ENCODE measurements around the gene ATP6V0B. TPM values are rescaled to one million over a fixed set of nuclear protein-coding genes. Genes with fewer than 3 reads are reported as not detected.

The ATP6V0B gene
- total RNA-seq, 1 experiment from 2014 or later: 187 TPM

DNA sequence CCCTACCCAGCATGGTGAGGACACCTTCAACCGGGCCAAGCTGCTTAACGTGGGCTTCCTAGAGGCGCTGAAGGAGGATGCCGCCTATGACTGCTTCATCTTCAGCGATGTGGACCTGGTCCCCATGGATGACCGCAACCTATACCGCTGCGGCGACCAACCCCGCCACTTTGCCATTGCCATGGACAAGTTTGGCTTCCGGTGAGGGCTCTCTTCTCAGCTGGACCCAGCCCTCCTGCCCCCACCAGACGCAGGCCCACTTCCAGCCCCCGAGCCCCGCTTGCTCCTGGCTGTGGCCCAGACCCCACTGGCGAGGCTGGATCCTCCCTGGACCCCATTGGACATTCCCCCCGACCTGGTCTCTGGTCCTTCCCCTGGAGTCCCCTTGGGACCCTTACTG lies 10.1 kb downstream of the ATP6V0B start:
- DNase-seq (ENCODE audit: low spot score): no peak

- DNase-seq (ENCODE audit: low spot score): no peak
Measured at GRCh38 chr1:43985984-43986595, 11.3 kb downstream of the ATP6V0B start.

DNA sequence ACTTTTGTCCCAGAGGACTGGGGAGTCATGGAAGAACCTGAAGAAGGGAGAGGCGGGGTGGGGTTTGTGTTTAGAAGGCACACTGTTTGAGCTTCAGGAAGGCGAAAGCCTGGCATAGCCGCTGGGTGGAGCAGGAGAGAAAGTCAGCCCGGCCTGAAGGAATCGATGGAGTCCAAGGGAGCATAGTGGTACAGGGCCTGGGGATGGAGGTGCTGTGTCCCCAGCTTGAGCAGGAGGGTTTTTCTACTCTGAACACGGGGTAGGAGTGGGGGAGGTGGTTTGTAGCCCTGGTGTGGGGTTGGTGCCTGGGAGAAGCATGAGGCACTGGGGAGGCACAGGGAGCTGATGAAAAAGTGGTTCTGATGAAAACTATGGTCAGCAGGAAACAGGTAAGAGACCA lies 12.0 kb downstream of the ATP6V0B start:
- no peak for DNase-seq (ENCODE audit: low spot score)

- DNase-seq (ENCODE audit: low spot score): no peak
Measured at GRCh38 chr1:43987159-43987902, 12.6 kb downstream of the ATP6V0B start.

DNA sequence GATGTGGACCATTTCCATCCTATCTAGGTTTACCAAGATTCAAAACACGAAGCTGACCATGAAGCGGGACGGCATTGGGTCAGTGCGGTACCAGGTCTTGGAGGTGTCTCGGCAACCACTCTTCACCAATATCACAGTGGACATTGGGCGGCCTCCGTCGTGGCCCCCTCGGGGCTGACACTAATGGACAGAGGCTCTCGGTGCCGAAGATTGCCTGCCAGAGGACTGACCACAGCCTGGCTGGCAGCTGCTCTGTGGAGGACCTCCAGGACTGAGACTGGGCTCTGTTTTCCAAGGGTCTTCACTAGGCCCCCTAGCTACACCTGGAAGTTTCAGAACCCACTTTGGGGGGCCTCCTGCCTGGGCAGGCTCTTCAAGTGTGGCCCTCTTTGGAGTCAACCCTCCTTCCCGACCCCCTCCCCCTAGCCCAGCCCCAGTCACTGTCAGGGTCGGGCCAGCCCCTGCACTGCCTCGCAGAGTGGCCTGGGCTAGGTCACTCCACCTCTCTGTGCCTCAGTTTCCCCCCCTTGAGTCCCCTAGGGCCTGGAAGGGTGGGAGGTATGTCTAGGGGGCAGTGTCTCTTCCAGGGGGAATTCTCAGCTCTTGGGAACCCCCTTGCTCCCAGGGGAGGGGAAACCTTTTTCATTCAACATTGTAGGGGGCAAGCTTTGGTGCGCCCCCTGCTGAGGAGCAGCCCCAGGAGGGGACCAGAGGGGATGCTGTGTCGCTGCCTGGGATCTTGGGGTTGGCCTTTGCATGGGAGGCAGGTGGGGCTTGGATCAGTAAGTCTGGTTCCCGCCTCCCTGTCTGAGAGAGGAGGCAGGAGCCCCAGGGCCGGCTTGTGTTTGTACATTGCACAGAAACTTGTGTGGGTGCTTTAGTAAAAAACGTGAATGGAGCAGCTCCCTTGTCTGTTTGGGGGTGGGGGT lies 15.8 kb downstream of the ATP6V0B start:
- no peak for DNase-seq (ENCODE audit: low spot score)

GRCh38 chr1:43991200-43991475 lies 16.4 kb downstream of the ATP6V0B start:
- DNase-seq (ENCODE audit: low spot score): no peak

- DNase-seq (ENCODE audit: low spot score): peak; percentile 82
Measured at GRCh38 chr1:43991476-43992231, 16.9 kb downstream of the ATP6V0B start, which contains the start of gene CCDC24. Gene CCDC24, plus strand, starts transcription at chr1:43991599. Its CDS starts 280 bp downstream, at chr1:43991879.

DNA sequence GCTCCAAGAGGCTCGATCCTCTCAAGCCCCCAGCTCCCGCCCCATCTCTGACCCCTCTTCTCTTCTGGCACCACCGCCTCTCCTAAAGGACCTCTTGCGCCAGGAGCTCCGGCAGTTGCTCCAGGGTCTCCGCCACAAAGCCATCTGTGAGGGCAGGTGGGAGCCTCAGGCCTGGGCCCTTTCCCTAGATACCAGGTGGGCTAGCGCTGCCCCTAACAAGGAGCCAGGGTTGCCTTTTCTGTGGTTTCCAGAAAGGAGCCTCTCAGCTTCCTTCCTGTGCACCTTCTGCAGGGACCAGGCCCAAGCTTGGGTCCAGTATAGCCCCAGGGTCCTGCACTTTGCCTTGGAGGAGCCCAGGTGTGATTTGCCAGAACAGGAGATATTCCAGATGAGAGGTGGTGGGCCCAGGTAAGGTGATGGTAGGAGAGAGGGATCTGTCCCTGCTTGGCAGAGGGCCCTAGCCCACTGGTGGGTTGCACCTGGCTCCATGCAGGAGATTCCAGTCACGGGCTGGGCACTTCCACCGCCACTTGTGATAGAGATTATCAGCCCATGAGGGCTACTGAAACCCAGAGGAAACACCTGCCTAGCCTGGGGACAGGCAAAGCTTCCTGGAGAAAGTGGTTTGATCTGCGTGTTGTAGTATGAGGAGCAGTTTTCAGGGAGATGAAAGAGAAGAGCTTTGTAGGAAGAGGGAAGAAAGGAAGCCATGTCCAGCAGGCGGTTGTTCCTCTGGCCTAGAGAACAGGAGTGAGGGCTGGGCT lies 17.7 kb downstream of the ATP6V0B start:
- no peak for DNase-seq (ENCODE audit: low spot score)

DNA sequence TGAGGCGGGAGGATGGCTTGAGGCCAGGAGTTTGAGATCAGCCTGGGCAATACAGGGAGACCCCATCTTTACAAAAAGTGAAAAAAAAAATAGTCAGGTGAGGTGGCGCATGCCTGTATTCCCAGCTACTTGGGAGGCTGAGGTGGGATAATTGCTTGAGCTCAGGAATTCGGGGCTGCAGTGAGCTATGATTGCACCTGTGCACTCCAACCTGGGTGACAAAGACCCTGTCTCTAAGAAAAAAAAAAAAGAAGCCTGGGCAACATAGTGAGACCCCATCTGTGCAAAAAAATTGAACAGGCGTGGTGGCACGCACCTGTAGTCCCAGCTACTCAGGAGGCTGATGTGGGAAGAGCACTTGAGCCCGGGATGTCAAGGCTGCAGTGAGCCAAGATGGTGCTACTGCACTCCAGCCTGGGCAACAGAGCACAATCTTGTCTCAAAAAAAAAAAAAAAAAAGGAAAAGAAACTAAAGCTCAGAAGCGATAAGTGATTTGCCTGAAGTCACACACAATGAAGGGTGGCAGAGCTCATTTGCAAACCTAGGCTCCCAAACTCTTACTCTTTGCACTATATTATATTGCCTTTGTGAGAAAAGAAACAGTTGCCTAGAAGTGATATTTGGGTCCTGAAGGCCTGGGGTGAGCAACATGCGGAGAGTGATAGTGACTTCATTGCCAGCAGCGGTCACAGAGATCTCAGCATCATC lies 18.6 kb downstream of the ATP6V0B start:
- DNase-seq (ENCODE audit: low spot score): no peak

DNA sequence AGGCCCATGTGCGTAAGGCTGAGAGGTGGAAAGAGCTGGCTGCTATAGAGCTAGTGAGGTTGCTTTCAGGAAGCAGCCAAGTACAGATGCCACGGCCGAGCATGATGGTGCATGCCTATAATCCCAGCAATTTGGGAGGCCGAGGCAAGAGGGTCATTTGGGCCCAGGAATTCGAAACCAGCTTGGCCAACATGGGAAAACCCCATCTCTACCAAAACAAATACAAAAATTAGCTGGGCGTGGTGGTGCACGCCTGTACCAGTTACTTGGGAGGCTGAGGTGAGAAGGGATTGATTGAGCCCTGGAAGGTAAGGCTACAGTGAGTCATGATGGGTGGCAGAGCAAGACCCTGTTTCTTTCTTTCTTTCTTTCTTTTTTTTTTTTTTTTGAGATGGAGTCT lies 19.3 kb downstream of the ATP6V0B start:
- no peak for DNase-seq (ENCODE audit: low spot score)

- DNase-seq (ENCODE audit: low spot score): no peak
Measured at GRCh38 chr1:43994794-43995790, 20.3 kb downstream of the ATP6V0B start.

DNA sequence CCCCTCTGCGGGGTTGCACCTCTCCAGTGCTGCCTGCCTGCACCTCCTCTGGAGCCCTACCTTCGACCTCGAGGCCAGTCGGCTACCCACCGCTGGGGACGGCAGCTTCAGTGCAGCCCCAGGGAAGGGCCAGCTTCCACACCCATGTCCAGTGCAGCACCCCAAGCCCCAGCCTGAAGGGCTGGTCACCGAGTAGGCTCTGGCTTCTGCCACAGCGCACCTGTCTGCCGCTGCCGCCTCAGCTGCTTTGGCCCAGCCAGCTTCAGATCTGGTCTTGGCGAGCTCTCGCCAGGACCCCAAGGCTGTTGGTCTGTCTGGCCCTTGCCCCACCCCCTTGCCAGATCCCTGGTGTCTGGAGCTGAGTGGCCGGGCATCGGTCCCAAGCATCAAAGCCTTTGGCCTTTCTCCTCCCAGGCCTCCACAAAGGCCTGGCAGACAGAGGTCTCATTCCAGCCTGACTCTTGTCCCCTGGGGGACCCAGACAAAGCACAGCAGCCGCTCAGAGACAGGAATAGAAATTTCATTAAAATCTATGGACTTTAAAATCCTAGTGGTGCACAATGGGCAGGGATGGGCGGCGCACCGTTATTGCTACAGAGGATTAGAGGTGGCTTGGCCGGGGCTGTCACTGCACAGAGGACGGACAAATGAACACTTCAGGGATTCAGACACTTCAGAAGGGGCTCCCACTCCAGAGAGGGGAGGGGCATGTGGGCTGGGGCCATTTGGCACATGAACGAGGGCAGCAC lies 21.4 kb downstream of the ATP6V0B start:
- no peak for DNase-seq (ENCODE audit: low spot score)

GRCh38 chr1:43996733-43997115 lies 22.0 kb downstream of the ATP6V0B start:
- no peak for DNase-seq (ENCODE audit: low spot score)

DNA sequence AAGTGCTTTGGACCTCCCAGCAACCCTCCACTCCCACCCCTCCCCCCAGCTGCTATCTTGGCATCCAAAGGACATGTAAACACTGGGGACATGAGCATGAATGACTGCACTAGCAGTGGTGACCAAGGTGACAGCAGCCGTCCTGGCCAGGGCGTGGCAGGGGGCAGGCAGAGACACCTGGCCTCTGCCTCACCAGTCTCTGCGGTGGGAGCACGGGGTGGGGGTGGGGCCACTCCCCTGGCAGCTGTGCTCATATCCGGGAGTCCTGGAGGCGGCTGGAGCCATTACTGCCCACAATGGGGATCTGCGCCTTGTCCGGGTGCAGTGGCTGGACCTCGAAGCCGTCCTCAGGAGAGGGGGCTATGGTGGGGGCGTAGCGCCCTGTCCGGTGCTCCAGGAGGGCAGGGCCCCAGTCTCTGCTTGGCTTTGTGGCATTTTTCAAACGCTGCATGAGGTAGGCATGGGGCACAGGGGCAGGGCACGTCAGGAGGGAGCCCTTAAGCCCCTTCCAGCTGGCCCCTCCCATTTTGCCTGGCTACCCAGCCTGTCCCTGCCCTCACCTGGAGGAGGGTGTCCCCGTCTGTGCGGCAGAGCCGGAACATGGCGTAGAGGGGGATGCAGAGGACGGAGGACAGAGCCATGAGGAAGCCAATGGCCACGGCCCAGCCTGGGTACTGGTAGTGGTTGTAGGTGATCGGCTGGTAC lies 22.7 kb downstream of the ATP6V0B start:
- no peak for DNase-seq (ENCODE audit: low spot score)

- DNase-seq (ENCODE audit: low spot score): no peak
Measured at GRCh38 chr1:43998000-43998378, 23.2 kb downstream of the ATP6V0B start.

- no peak for DNase-seq (ENCODE audit: low spot score)
Measured at GRCh38 chr1:43999455-43999854, 24.7 kb downstream of the ATP6V0B start.

DNA sequence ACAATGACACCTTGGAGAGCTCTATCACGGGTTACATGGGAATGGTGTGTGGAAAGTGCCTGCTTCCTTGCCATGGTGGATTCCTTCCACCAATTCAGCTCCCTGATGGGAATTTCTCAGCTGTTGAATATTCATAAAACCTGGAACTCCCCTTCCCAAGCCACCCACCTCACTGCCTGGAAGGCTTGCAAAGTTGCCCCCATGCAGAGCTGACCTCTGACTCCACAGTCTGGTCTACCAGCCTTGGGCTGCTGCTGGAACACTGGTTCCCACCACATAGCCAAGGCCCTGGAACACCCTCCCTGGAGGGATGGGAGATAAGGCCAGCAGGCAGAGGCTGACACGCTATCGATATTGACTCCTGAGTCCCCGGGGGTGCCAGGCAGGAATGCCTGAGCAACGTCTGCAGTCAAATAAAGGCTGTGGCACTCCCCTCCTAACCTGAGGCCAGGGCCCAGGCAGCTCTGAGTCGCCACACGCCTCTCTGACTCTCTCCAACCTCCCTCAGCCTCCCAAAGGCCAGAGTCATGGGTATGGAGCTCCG lies 25.4 kb downstream of the ATP6V0B start:
- DNase-seq (ENCODE audit: low spot score): no peak

GRCh38 chr1:44002165-44002564 lies 27.4 kb downstream of the ATP6V0B start:
- no peak for DNase-seq (ENCODE audit: low spot score)
